ENCODE data around the gene MEF2A.

The MEF2A gene

DNA sequence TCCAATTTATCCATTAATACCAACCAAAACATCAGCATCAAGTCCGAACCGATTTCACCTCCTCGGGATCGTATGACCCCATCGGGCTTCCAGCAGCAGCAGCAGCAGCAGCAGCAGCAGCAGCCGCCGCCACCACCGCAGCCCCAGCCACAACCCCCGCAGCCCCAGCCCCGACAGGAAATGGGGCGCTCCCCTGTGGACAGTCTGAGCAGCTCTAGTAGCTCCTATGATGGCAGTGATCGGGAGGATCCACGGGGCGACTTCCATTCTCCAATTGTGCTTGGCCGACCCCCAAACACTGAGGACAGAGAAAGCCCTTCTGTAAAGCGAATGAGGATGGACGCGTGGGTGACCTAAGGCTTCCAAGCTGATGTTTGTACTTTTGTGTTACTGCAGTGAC lies 146.6 kb downstream of the MEF2A start:
- no peak overlapping the region for H3K4me3 Mint-ChIP-seq
- peak overlapping the region; percentile 48 to 57 for H3K27ac Mint-ChIP-seq
- H3K36me3 Mint-ChIP-seq (ENCODE audit: insufficient read depth), result peaks cover 17% of the 10 kb centered on the region
- ATAC-seq (replicated peaks), result no peak
- H3K9me3 Mint-ChIP-seq, result no peaks in the 10 kb centered on the region
- no peaks in the 10 kb centered on the region for H3K27me3 Mint-ChIP-seq
- DNase-seq, result no peak
- H3K4me1 Mint-ChIP-seq (ENCODE audit: low read depth in 2 of 2), result peaks cover 4 to 7% of the 10 kb centered on the region in 2 donors

- Mint-ChIP-seq H3K4me3 (no peak overlapping the region), H3K4me1 (ENCODE audit: low read depth in 2 of 2) (peaks cover 18 to 19% of the 10 kb centered on the region in 2 donors), H3K36me3 (ENCODE audit: insufficient read depth) (peaks cover 4% of the 10 kb centered on the region), H3K27ac (peak overlapping the region in 1 of 2 donors; percentile 45), H3K9me3 (no peaks in the 10 kb centered on the region), H3K27me3 (no peaks in the 10 kb centered on the region)
- DNase-seq (no peak), ATAC-seq (replicated peaks) (no peak)
These were observed 150.8 kb downstream of the MEF2A start for GRCh38 chr15:99716540-99717095.

DNA sequence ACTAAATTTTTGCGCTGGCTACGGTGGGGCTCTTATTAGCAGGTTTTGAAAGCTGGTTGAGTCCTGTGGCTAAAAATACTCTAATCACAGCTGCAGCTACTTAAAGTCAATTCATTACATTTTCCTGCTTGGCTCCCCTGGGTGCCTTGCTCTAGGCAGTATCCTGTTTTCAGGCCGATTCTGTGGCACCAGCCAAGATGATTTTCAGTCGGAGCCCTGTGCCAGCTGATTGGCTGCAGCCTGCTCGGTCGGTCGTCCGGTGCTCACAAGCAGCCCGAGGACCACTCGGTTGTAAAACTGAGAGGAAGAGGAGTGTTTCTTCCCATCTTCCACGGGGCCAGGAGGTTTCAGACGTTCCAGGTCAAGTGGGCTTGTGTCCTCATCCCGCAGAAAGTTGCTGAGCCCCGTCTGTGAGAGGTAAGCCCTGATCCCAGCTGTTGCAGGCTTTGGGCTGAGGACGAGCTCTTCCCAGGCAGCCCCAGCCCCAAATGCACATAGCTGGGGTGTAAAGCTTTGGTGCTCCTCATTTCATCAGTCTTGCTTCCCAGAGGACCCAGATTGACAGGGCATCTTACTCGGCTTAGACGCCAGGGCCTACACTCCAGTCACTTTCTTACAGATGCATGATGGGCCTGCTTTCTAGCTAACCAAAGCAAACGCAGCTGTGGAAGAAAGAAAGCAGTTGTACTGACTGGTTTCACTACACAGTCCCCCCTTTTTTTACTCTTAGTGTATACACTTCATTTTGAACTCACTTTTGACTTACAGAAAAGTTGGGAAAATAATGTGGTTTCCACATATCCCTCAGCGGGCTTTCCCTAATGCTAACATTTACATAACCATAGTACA lies 151.6 kb downstream of the MEF2A start:
- no peak overlapping the region for H3K4me3 Mint-ChIP-seq
- no peaks in the 10 kb centered on the region for H3K36me3 Mint-ChIP-seq (ENCODE audit: insufficient read depth)
- ATAC-seq (replicated peaks) (no peak), DNase-seq (no peak)
- peak overlapping the region in 1 of 2 donors; percentile 45 for H3K27ac Mint-ChIP-seq
- H3K9me3 Mint-ChIP-seq, result no peaks in the 10 kb centered on the region
- peaks cover 17 to 20% of the 10 kb centered on the region in 2 donors for H3K4me1 Mint-ChIP-seq (ENCODE audit: low read depth in 2 of 2)
- no peaks in the 10 kb centered on the region for H3K27me3 Mint-ChIP-seq

DNA sequence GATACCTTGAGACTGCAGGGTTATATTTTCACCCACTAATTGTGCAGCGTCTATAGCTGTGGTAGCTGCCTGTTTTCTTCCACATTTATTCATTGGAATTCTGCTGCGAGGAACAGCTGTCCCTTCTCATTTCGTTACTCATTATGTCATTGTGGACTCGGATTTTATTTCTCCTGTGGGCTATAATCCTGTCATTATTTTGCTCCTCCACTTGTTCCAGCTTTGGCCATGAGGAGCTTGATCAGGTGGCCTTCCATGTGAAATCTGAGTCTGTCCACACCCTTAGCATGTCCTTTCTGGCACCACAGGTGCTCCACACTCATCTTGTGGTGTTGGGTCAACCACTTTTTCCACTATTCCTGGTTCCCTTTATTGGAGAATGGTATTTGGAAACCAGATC lies 152.6 kb downstream of the MEF2A start:
- Mint-ChIP-seq H3K9me3 (no peaks in the 10 kb centered on the region), H3K4me1 (ENCODE audit: low read depth in 2 of 2) (peaks cover 15 to 17% of the 10 kb centered on the region in 2 donors), H3K4me3 (no peak overlapping the region), H3K27ac (no peak overlapping the region), H3K27me3 (no peaks in the 10 kb centered on the region), H3K36me3 (ENCODE audit: insufficient read depth) (no peaks in the 10 kb centered on the region)
- DNase-seq (no peak), ATAC-seq (replicated peaks) (no peak)

DNA sequence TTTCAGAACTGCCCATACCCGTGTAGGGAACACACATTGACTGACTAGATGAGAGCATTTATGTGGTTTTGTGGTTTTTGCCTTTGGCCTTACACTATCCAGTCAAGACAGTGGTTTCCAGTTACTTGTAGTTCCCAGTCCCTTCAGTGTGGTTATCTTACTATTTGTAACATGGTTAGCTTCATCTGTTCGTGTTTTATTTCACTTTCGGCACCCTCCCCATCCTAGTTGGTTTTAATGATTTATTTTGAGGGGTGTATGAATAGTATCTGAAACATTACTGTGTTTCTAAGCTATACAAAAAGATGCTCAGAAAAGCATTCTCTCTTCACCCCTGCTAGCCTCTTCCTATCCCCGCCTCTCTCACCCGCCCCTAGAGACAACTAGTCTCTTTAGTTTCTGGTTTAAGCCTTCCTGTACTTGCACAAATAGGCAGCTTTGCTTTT lies 153.3 kb downstream of the MEF2A start:
- no peaks in the 10 kb centered on the region for H3K9me3 Mint-ChIP-seq
- H3K4me3 Mint-ChIP-seq, result no peak overlapping the region

DNA sequence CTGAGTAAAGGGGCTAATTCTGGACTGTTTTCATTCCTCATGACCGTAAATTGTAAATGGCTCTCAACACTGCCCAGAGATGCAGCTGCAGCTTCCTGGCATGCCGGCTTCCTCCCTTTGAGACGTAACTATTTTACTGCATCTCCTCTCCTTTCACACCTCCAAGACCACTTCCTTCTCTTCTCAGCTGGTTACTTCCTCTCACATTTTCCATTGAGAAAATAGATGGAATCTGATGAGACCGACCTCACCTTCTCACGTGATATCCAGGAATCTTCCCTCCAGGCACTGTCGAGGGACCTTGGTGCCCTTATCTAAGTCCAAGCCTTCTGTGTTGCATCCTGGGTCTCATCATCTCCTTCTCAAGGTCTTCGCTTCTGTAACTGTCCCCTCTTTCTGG lies 154.7 kb downstream of the MEF2A start:
- peak overlapping the region; percentile 32 to 54 for H3K4me3 Mint-ChIP-seq
- DNase-seq (no peak), ATAC-seq (replicated peaks) (peak; percentile 44)
- H3K27ac Mint-ChIP-seq, result peak overlapping the region; percentile 12 to 22
- no peaks in the 10 kb centered on the region for H3K9me3 Mint-ChIP-seq
- H3K36me3 Mint-ChIP-seq (ENCODE audit: insufficient read depth), result no peaks in the 10 kb centered on the region
- no peaks in the 10 kb centered on the region for H3K27me3 Mint-ChIP-seq
- peaks cover 15 to 17% of the 10 kb centered on the region in 2 donors for H3K4me1 Mint-ChIP-seq (ENCODE audit: low read depth in 2 of 2)

More for the DNA sequence above, 153.3 kb downstream of the MEF2A start:
- ATAC-seq (replicated peaks) (no peak), DNase-seq (no peak)
- H3K36me3 Mint-ChIP-seq (ENCODE audit: insufficient read depth), result no peaks in the 10 kb centered on the region
- H3K4me1 Mint-ChIP-seq (ENCODE audit: low read depth in 2 of 2), result peaks cover 15 to 17% of the 10 kb centered on the region in 2 donors
- H3K27me3 Mint-ChIP-seq, result no peaks in the 10 kb centered on the region
- no peak overlapping the region for H3K27ac Mint-ChIP-seq

- DNase-seq (no peak), ATAC-seq (replicated peaks) (no peak)
- no peaks in the 10 kb centered on the region for H3K9me3 Mint-ChIP-seq
- H3K4me1 Mint-ChIP-seq (ENCODE audit: low read depth in 2 of 2), result peaks cover 15 to 16% of the 10 kb centered on the region in 2 donors
- no peaks in the 10 kb centered on the region for H3K36me3 Mint-ChIP-seq (ENCODE audit: insufficient read depth)
- H3K4me3 Mint-ChIP-seq, result peak overlapping the region; percentile 32 to 54
- H3K27ac Mint-ChIP-seq, result peak overlapping the region in 1 of 2 donors; percentile 22
- no peaks in the 10 kb centered on the region for H3K27me3 Mint-ChIP-seq
These were observed 155.5 kb downstream of the MEF2A start for GRCh38 chr15:99721104-99721778.

DNA sequence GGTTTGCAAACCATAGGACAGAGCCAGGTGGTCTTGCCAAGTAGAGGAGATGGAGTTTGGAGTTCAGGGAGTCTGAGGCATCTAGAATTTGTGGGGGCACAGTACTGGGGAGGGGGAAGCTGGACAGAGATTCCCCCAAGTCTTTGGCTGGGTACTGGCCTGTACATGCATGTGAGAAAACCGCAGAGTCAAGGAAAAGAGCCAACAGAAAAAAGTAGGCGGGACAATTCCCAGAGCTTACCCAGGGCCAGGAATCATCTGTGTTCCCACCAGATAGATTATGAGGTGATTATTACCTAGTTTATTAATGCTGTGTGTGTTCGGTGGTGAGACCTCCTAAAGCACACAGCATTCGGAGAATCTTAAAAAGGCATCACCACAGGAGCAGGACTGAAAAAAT lies 156.1 kb downstream of the MEF2A start:
- Mint-ChIP-seq H3K36me3 (ENCODE audit: insufficient read depth) (no peaks in the 10 kb centered on the region), H3K4me1 (ENCODE audit: low read depth in 2 of 2) (peaks cover 15 to 16% of the 10 kb centered on the region in 2 donors), H3K4me3 (no peak overlapping the region), H3K27ac (no peak overlapping the region), H3K27me3 (no peaks in the 10 kb centered on the region), H3K9me3 (no peaks in the 10 kb centered on the region)
- DNase-seq, result no peak
- no peak for ATAC-seq (replicated peaks)

DNA sequence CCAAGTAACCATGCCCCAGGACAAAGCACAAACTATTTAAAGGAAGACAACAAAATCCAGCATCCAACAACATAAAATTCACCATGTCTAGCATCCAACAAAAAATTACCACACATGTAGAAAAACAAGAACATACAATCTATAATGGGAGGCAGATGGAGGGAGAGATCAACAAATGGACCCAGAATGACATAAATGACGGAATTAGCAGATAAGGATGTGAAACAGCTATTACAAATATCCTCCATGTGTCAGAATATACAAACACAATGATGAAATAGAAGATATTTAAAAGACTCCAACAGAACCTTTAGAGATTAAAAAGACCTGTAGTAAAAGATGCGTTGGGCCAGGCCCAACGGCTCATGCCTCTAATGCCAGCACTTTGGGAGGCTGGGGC lies 156.6 kb downstream of the MEF2A start:
- DNase-seq (no peak), ATAC-seq (replicated peaks) (no peak)
- Mint-ChIP-seq H3K4me3 (no peak overlapping the region), H3K27ac (no peak overlapping the region), H3K9me3 (no peaks in the 10 kb centered on the region), H3K36me3 (ENCODE audit: insufficient read depth) (no peaks in the 10 kb centered on the region), H3K4me1 (ENCODE audit: low read depth in 2 of 2) (peaks cover 15 to 16% of the 10 kb centered on the region in 2 donors), H3K27me3 (no peaks in the 10 kb centered on the region)

- Mint-ChIP-seq H3K4me1 (ENCODE audit: low read depth in 2 of 2) (peaks cover 8 to 13% of the 10 kb centered on the region in 2 donors), H3K27me3 (no peaks in the 10 kb centered on the region), H3K36me3 (ENCODE audit: insufficient read depth) (peaks cover 4% of the 10 kb centered on the region), H3K27ac (no peak overlapping the region), H3K9me3 (no peaks in the 10 kb centered on the region), H3K4me3 (no peak overlapping the region)
- ATAC-seq (replicated peaks) (no peak), DNase-seq (no peak)
These were observed 160.5 kb downstream of the MEF2A start for GRCh38 chr15:99726333-99726732.

DNA sequence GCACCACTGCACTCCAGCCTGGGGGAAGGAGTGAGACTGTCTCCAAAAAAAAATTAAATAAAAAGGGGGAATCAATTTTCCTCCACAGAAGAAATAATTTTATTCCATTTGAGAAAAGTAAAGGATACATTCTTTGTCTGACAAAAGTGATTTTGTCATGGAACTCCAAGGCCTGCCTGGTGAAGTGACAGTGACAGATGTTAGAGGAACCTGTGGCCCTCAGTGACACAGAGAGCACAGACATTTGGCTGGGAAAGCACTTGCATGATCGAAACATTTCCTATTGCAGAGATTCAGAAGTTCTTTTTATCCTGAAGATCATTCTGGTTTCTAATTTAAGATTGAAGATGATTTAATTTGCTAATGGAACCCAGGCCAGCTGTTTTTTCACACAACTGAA lies 161.5 kb downstream of the MEF2A start:
- Mint-ChIP-seq H3K36me3 (ENCODE audit: insufficient read depth) (peaks cover 4% of the 10 kb centered on the region), H3K27me3 (no peaks in the 10 kb centered on the region), H3K27ac (no peak overlapping the region), H3K9me3 (no peaks in the 10 kb centered on the region), H3K4me1 (ENCODE audit: low read depth in 2 of 2) (peaks cover 7 to 11% of the 10 kb centered on the region in 2 donors), H3K4me3 (no peak overlapping the region)
- DNase-seq, result no peak
- no peak for ATAC-seq (replicated peaks)

DNA sequence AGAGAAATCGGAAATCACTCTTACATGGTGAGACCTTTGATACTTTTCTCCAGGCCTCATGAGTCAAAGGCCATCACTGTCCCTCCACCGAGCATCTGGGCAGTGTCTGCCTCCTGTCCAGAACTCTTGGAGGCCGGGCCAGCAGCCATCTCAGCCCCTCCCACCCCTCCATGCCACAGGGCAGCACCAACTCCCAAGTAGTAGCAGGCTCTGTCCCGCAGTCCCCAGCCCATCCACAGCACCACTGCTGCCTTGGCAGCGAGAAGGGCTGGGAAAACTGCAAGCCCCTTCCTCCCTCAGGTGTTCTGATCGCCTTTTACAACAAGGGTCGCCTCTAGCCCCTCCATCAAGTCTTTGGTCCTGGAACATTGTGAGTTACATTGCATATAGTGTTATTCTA lies 161.9 kb downstream of the MEF2A start:
- peaks cover 7 to 11% of the 10 kb centered on the region in 2 donors for H3K4me1 Mint-ChIP-seq (ENCODE audit: low read depth in 2 of 2)
- ATAC-seq (replicated peaks) (no peak), DNase-seq (no peak)
- H3K36me3 Mint-ChIP-seq (ENCODE audit: insufficient read depth), result peaks cover 4% of the 10 kb centered on the region
- no peak overlapping the region for H3K4me3 Mint-ChIP-seq
- H3K27me3 Mint-ChIP-seq, result no peaks in the 10 kb centered on the region
- H3K9me3 Mint-ChIP-seq, result no peaks in the 10 kb centered on the region
- H3K27ac Mint-ChIP-seq, result no peak overlapping the region

DNA sequence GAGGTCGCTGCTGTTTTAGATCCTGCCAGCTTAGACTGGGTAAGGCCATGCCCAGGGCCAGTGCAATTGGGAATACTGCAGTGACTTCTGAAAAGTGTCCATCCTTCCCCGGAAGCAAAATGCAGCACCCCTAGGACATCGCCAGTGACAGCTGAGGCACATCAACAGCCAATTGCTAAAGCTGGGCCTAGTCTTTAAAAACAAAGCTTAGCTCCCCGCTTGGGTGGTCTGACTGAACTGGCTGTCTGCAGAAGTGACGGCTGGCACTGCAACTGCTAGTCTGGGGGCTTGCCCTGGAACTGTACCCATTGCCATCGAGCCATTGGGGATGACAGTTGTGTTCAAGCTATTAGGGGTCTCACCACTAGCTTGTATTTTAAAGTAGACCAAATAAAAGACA lies 163.1 kb downstream of the MEF2A start:
- Mint-ChIP-seq H3K27me3 (no peaks in the 10 kb centered on the region), H3K4me1 (ENCODE audit: low read depth in 2 of 2) (peaks cover 12 to 15% of the 10 kb centered on the region in 2 donors), H3K27ac (no peak overlapping the region), H3K4me3 (no peak overlapping the region), H3K9me3 (no peaks in the 10 kb centered on the region), H3K36me3 (ENCODE audit: insufficient read depth) (peaks cover 9% of the 10 kb centered on the region)
- no peak for DNase-seq
- ATAC-seq (replicated peaks), result no peak
